ENCODE data around the gene CCDC47.

The CCDC47 gene

DNA sequence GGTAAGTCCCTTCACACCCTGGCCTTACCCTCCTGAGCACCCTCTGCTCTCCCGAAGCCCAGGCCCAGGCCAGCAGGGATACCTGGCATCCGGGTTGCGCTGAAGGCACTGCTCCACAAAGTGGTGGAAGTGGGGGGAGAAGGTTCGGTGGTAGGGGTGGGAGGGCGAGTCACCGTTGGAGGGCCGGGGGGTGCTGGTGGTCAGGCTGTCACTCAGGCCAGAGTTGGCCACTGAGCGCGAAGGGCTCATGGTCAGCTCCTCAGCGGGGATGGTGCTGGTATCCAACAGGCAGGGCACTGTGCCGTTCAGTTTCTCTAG lies 69.2 kb downstream of the CCDC47 start:
- Histone ChIP-seq H3K27ac (ENCODE audit: low read length) (no peak overlapping the region), H3K27me3 (ENCODE audit: control insufficient read depth in 1 of 2, insufficient read depth in 2 of 2, low read length in 2 of 2) (no peaks in the 10 kb centered on the region), H3K9ac (ENCODE audit: low read length in 2 of 2) (no peak overlapping the region), H3K36me3 (ENCODE audit: control insufficient read depth in 2 of 2, insufficient read depth in 2 of 2, low read length in 2 of 2) (peaks cover 30 to 31% of the 10 kb centered on the region in 2 donors), H3K4me1 (ENCODE audit: control insufficient read depth, insufficient read depth, low read length) (peaks cover 17% of the 10 kb centered on the region), H3K4me3 (ENCODE audit: low read length in 2 of 2) (no peak overlapping the region), H3K9me3 (ENCODE audit: control insufficient read depth in 2 of 2, low read length in 2 of 2) (no peaks in the 10 kb centered on the region)

DNA sequence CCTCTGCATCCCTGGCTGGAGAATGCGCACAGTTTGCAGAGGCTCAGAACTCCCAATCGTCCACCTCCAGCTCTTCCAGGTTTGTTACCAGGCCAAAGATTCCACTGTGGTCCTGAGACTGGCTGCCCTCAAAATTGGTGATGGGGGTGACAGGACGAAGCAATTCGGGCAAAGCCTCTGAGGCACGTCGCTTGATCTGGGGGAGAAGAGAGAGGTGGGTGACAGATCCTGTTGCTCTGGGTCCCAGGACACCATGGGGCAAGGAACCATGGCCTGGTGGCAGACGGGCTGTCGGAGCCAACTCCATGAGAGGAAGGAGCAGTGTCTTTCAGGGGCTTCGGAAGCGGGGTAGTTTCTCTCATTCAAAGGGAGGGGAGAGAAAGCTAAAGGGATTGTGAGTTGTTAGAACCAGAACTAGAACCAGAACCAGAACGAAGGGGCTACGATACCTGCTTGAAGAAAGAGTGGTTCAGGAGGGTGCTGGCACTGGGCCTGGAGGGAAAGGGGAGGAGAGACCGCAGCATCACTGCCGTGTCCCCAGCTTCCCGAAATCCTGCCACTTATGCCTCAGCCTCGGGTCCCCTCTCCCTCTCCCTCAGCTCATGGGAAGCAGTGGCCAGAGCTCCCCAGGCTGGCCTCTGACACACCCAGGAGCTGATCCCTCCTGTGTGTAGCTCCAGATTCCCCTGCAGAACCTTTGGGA lies 69.7 kb downstream of the CCDC47 start:
- Histone ChIP-seq H3K36me3 (ENCODE audit: control insufficient read depth in 2 of 2, insufficient read depth in 2 of 2, low read length in 2 of 2) (peaks cover 26 to 28% of the 10 kb centered on the region in 2 donors), H3K27me3 (ENCODE audit: control insufficient read depth in 1 of 2, insufficient read depth in 2 of 2, low read length in 2 of 2) (no peaks in the 10 kb centered on the region), H3K4me3 (ENCODE audit: low read length in 2 of 2) (no peak overlapping the region), H3K27ac (ENCODE audit: low read length) (no peak overlapping the region), H3K9ac (ENCODE audit: low read length in 2 of 2) (no peak overlapping the region), H3K9me3 (ENCODE audit: control insufficient read depth in 2 of 2, low read length in 2 of 2) (no peaks in the 10 kb centered on the region), H3K4me1 (ENCODE audit: control insufficient read depth, insufficient read depth, low read length) (peaks cover 22% of the 10 kb centered on the region)

DNA sequence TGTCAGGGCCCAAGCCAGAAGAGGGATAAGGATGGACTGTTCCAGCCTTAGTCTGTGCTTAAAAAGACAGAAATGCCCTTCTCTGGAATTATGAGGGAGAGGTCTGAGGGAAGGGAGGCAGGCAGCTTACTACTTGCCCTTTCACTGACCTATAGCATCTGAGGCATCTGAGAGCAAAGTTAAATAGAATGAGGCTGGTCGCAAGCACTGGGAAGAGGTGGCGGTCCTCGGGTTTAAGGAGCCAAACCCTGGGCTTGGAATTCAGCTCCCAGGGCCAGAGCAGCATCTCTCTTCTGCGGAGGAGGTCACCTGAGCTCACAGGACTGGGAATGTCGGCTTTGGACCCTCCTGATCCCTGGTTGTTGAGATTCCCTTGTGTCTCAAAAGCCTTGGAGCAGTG lies 70.4 kb downstream of the CCDC47 start:
- no peaks in the 10 kb centered on the region for H3K27me3 ChIP-seq (ENCODE audit: control insufficient read depth in 1 of 2, insufficient read depth in 2 of 2, low read length in 2 of 2)
- H3K4me1 ChIP-seq (ENCODE audit: control insufficient read depth, insufficient read depth, low read length) = peaks cover 25% of the 10 kb centered on the region
- H3K9me3 ChIP-seq (ENCODE audit: control insufficient read depth in 2 of 2, low read length in 2 of 2) = no peaks in the 10 kb centered on the region
- H3K36me3 ChIP-seq (ENCODE audit: control insufficient read depth in 2 of 2, insufficient read depth in 2 of 2, low read length in 2 of 2) = peaks cover 26 to 28% of the 10 kb centered on the region in 2 donors
- H3K27ac ChIP-seq (ENCODE audit: low read length) = no peak overlapping the region
- H3K4me3 ChIP-seq (ENCODE audit: low read length in 2 of 2) = no peak overlapping the region
- H3K9ac ChIP-seq (ENCODE audit: low read length in 2 of 2) = no peak overlapping the region

- Histone ChIP-seq H3K36me3 (ENCODE audit: control insufficient read depth in 2 of 2, insufficient read depth in 2 of 2, low read length in 2 of 2) (peaks cover 26 to 28% of the 10 kb centered on the region in 2 donors), H3K9me3 (ENCODE audit: control insufficient read depth in 2 of 2, low read length in 2 of 2) (no peaks in the 10 kb centered on the region), H3K27me3 (ENCODE audit: control insufficient read depth in 1 of 2, insufficient read depth in 2 of 2, low read length in 2 of 2) (no peaks in the 10 kb centered on the region), H3K9ac (ENCODE audit: low read length in 2 of 2) (no peak overlapping the region), H3K4me3 (ENCODE audit: low read length in 2 of 2) (no peak overlapping the region), H3K27ac (ENCODE audit: low read length) (no peak overlapping the region), H3K4me1 (ENCODE audit: control insufficient read depth, insufficient read depth, low read length) (peaks cover 25% of the 10 kb centered on the region)
Measured at GRCh38 chr17:63702721-63703015, 70.7 kb downstream of the CCDC47 start.

DNA sequence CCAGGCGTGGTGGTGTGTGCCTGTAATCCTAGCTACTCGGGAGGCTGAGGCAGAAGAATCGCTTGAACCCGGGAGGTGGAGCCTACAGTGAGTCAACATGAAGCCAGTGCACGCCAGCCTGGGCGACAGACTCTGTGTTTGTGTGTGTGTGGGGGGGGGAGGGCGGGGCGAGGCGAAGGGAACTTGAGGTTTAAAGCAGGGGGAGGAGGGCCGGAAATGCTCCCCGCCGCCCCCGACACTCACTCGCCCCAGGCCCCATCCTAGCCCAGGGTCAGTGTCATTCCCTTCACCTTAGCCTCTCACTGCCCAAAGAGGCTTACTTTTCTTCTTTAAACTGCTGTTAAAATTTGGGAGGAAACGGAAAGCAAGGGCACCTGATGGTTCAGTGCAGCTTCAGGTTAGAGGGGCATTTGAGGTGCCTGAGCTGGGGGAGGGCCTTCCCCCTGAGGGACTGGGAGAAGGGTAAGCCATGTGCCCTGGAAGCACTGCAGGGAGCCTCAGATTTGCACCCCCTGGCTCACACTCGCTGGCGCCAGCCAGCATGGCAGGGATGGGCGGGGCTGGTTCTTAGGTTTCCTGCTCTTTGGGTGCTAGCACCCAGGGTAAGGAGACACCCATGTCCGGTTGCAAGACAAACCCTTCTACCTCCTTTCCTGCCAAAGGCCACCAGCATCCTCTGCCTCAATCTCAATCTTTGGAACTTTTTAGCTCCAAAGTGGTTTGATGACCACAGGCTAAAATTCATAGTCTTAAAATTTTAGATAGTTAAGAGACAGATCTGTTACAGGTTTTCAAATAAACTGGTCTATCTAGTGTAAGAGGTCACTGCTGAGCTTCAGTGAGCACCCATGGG lies 71.3 kb downstream of the CCDC47 start:
- Histone ChIP-seq H3K4me1 (ENCODE audit: control insufficient read depth, insufficient read depth, low read length) (peaks cover 25% of the 10 kb centered on the region), H3K27me3 (ENCODE audit: control insufficient read depth in 1 of 2, insufficient read depth in 2 of 2, low read length in 2 of 2) (no peaks in the 10 kb centered on the region), H3K36me3 (ENCODE audit: control insufficient read depth in 2 of 2, insufficient read depth in 2 of 2, low read length in 2 of 2) (peaks cover 26 to 27% of the 10 kb centered on the region in 2 donors), H3K27ac (ENCODE audit: low read length) (no peak overlapping the region), H3K9ac (ENCODE audit: low read length in 2 of 2) (no peak overlapping the region), H3K9me3 (ENCODE audit: control insufficient read depth in 2 of 2, low read length in 2 of 2) (no peaks in the 10 kb centered on the region), H3K4me3 (ENCODE audit: low read length in 2 of 2) (no peak overlapping the region)

DNA sequence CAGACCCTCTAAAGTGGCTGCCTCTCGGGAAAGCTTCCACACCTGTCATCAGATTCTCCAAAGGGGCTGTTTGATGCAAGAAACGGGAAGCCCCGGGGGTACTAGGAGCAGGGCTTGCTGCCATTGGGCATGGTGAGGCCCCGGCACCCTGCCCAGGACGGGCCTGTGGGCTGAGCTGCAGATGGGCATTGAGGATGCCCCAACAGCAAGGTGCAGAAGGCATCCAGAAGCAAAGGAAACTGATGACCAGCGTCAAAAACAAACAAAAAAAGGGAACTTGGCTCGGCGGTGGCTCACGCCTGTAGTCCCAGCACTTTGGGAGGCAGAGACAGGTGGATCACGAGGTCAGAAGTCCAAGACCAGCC lies 72.0 kb downstream of the CCDC47 start:
- H3K4me1 ChIP-seq (ENCODE audit: control insufficient read depth, insufficient read depth, low read length) = peaks cover 25% of the 10 kb centered on the region
- H3K4me3 ChIP-seq (ENCODE audit: low read length in 2 of 2) = peak overlapping the region; percentile 35 to 67
- H3K27me3 ChIP-seq (ENCODE audit: control insufficient read depth in 1 of 2, insufficient read depth in 2 of 2, low read length in 2 of 2) = no peaks in the 10 kb centered on the region
- H3K9ac ChIP-seq (ENCODE audit: low read length in 2 of 2) = peak overlapping the region; percentile 36 to 51
- H3K9me3 ChIP-seq (ENCODE audit: control insufficient read depth in 2 of 2, low read length in 2 of 2) = no peaks in the 10 kb centered on the region
- H3K27ac ChIP-seq (ENCODE audit: low read length) = no peak overlapping the region
- H3K36me3 ChIP-seq (ENCODE audit: control insufficient read depth in 2 of 2, insufficient read depth in 2 of 2, low read length in 2 of 2) = peaks cover 24% of the 10 kb centered on the region in 2 donors

DNA sequence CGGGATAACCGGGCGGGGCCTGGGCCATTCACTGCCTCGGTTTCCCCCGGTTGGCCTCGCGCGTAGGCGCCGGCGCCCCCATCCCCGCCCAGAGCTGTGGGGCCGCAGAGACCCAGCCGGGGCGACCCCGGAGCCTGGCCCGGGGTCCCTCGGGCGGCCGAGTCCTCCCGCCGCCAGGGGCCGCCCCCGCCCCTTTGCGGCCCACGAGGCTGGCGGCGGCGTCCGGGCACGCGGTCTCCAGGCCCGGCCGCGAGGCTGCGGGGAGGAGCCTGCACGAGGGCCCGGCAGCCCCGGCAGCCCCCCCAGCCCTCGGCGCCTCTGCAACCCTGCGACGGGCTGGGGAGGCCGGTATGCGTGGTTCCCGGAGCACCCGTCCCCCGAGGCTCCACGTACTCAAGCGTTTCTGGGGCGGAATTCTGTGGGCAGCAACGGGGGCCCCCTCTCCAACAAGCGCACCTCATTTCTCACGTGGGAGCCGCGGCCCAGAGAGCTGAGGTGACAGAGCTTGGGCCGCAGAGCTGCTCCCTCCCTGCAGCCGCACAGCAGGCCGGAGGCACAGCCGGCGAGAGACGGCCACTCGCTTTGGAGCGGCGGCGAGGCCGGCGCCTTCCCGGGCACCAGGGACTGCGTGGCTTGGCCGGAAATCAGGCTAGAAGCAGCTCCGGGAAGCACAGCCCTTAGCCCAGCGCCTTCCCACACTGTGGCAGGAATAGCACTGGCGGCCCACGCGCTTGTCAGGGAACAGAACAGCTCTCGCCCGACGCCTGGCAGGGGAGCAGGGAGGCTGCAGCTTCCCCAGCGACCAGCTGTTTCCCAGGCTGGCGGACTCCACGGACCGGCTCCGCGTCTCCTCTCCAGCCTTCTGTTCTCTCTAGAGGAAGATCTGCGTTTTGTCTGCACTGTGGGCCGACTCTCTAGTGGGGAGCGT lies 72.6 kb downstream of the CCDC47 start:
- Histone ChIP-seq H3K36me3 (ENCODE audit: control insufficient read depth in 2 of 2, insufficient read depth in 2 of 2, low read length in 2 of 2) (peaks cover 19% of the 10 kb centered on the region in 2 donors), H3K27ac (ENCODE audit: low read length) (peak overlapping the region; percentile 31), H3K4me1 (ENCODE audit: control insufficient read depth, insufficient read depth, low read length) (peaks cover 25% of the 10 kb centered on the region), H3K27me3 (ENCODE audit: control insufficient read depth in 1 of 2, insufficient read depth in 2 of 2, low read length in 2 of 2) (no peaks in the 10 kb centered on the region), H3K4me3 (ENCODE audit: low read length in 2 of 2) (peak overlapping the region; percentile 35 to 67), H3K9ac (ENCODE audit: low read length in 2 of 2) (peak overlapping the region; percentile 36 to 51), H3K9me3 (ENCODE audit: control insufficient read depth in 2 of 2, low read length in 2 of 2) (no peaks in the 10 kb centered on the region)

GRCh38 chr17:63699638-63700527 lies 73.5 kb downstream of the CCDC47 start, which contains the start of gene LIMD2:
Gene LIMD2 (minus strand): TSS chr17:63700125. CDS start chr17:63699298, 827 bp downstream.
- Histone ChIP-seq H3K36me3 (ENCODE audit: control insufficient read depth in 2 of 2, insufficient read depth in 2 of 2, low read length in 2 of 2) (peaks cover 14% of the 10 kb centered on the region in 2 donors), H3K4me3 (ENCODE audit: low read length in 2 of 2) (peak within 1 kb of the TSS; percentile 35 to 67), H3K9ac (ENCODE audit: low read length in 2 of 2) (peak within 1 kb of the TSS; percentile 36 to 51), H3K27me3 (ENCODE audit: control insufficient read depth in 1 of 2, insufficient read depth in 2 of 2, low read length in 2 of 2) (no peaks in the 10 kb centered on the region), H3K4me1 (ENCODE audit: control insufficient read depth, insufficient read depth, low read length) (peaks cover 26% of the 10 kb centered on the region), H3K9me3 (ENCODE audit: control insufficient read depth in 2 of 2, low read length in 2 of 2) (no peaks in the 10 kb centered on the region), H3K27ac (ENCODE audit: low read length) (peak within 1 kb of the TSS; percentile 31)

- H3K36me3 ChIP-seq (ENCODE audit: control insufficient read depth in 2 of 2, insufficient read depth in 2 of 2, low read length in 2 of 2) = peaks cover 9 to 13% of the 10 kb centered on the region in 2 donors
- H3K4me1 ChIP-seq (ENCODE audit: control insufficient read depth, insufficient read depth, low read length) = peaks cover 33% of the 10 kb centered on the region
Measured at GRCh38 chr17:63698886-63699637, 74.3 kb downstream of the CCDC47 start.

More at GRCh38 chr17:63698886-63699637, 74.3 kb downstream of the CCDC47 start:
- H3K4me3 ChIP-seq (ENCODE audit: low read length in 2 of 2) = peak overlapping the region in 1 of 2 donors; percentile 29
- no peaks in the 10 kb centered on the region for H3K27me3 ChIP-seq (ENCODE audit: control insufficient read depth in 1 of 2, insufficient read depth in 2 of 2, low read length in 2 of 2)
- no peaks in the 10 kb centered on the region for H3K9me3 ChIP-seq (ENCODE audit: control insufficient read depth in 2 of 2, low read length in 2 of 2)
- no peak overlapping the region for H3K27ac ChIP-seq (ENCODE audit: low read length)
- no peak overlapping the region for H3K9ac ChIP-seq (ENCODE audit: low read length in 2 of 2)
